ENCODE data around the gene NPBWR2. TPM values are rescaled to one million over a fixed set of nuclear protein-coding genes. Genes with fewer than 3 reads are reported as not detected.

NPBWR2 gene
- total RNA-seq, 1 donor from 2014 or later, result not detected

DNA sequence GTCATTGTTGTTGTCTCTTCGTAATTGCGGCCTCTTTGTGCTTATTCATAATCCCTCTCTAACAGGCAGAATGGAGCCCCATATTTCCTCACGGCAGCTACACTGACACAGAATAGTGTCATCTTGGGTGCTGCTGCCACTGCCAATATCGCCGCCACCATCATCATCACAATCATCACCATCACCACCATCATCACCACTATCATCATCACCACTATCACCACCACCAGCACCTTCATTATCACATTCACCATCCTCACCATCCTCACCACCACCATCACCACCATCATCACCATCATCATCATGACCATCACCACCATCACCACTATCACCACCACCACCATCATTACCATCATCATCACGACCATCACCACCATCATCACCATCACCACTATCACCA, 10.8 kb downstream of the NPBWR2 start:
- FAIRE-seq (no peak), DNase-seq (ENCODE audit: low read depth) (no peak)
- TF ChIP-seq, protein P1, sequence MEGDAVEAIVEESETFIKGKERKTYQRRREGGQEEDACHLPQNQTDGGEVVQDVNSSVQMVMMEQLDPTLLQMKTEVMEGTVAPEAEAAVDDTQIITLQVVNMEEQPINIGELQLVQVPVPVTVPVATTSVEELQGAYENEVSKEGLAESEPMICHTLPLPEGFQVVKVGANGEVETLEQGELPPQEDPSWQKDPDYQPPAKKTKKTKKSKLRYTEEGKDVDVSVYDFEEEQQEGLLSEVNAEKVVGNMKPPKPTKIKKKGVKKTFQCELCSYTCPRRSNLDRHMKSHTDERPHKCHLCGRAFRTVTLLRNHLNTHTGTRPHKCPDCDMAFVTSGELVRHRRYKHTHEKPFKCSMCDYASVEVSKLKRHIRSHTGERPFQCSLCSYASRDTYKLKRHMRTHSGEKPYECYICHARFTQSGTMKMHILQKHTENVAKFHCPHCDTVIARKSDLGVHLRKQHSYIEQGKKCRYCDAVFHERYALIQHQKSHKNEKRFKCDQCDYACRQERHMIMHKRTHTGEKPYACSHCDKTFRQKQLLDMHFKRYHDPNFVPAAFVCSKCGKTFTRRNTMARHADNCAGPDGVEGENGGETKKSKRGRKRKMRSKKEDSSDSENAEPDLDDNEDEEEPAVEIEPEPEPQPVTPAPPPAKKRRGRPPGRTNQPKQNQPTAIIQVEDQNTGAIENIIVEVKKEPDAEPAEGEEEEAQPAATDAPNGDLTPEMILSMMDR (IDR thresholded peaks at IDR 0.05; ENCODE audit: insufficient read depth, low read length, severe bottlenecking), result no peak
- no peak overlapping the region for H3K4me3 ChIP-seq (ENCODE audit: low read depth, low read length)
- H3K27me3 ChIP-seq (ENCODE audit: control insufficient read depth, insufficient read depth, low read length), result peaks cover 11% of the 10 kb centered on the region
- no peaks in the 10 kb centered on the region for H3K36me3 ChIP-seq (ENCODE audit: control insufficient read depth, insufficient read depth, low read length)

DNA sequence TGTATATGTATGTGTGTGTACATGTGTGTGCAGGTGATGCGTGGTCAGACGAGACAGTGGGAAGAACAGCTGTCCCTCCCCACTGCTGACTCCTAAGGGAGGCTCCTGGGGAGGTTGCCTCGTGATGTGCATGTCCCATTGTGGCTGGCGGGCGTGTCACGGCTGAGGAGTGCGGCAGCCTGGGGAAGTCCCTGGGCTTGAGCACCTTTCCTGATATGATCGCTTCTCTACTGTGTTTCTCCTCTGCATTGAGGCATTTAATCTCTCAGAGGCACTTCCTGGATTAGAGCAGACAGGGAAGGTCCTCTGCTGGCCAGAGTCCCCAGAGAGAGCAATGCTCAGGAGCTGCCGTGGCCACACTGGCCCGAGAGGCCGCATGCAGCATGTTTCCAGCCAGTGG, 11.4 kb downstream of the NPBWR2 start:
- no peak for DNase-seq (ENCODE audit: low read depth)
- Histone ChIP-seq H3K27me3 (ENCODE audit: control insufficient read depth, insufficient read depth, low read length) (peaks cover 7% of the 10 kb centered on the region), H3K4me3 (ENCODE audit: low read depth, low read length) (no peak overlapping the region), H3K36me3 (ENCODE audit: control insufficient read depth, insufficient read depth, low read length) (no peaks in the 10 kb centered on the region)
- FAIRE-seq, result no peak
- TF ChIP-seq, protein P1 (IDR thresholded peaks at IDR 0.05; ENCODE audit: insufficient read depth, low read length, severe bottlenecking), result no peak

DNA sequence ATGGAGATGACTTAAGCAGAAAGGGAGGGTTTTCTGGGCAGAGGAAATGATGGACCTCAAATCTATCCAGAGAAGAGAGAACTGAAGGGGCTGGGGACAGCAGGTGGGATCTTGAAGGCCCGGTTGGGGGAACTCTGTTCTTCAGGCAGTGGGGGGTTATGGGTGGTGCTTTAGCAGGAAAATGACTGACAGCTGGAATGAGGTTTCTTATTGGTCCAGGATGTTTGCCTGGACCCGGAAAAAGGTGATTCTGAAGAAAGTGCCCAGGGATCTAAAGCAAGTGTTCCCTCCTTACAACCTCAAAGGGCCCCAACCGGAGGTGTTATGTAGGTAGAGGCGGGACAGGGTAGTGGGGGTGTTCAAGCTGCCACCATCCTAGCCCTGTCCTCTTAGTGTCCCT, 11.9 kb downstream of the NPBWR2 start:
- no peaks in the 10 kb centered on the region for H3K36me3 ChIP-seq (ENCODE audit: control insufficient read depth, insufficient read depth, low read length)
- FAIRE-seq (no peak), DNase-seq (ENCODE audit: low read depth) (no peak)
- no peak overlapping the region for H3K4me3 ChIP-seq (ENCODE audit: low read depth, low read length)
- TF ChIP-seq, protein P1 (IDR thresholded peaks at IDR 0.05; ENCODE audit: insufficient read depth, low read length, severe bottlenecking), result no peak
- H3K27me3 ChIP-seq (ENCODE audit: control insufficient read depth, insufficient read depth, low read length), result peaks cover 2% of the 10 kb centered on the region

DNA sequence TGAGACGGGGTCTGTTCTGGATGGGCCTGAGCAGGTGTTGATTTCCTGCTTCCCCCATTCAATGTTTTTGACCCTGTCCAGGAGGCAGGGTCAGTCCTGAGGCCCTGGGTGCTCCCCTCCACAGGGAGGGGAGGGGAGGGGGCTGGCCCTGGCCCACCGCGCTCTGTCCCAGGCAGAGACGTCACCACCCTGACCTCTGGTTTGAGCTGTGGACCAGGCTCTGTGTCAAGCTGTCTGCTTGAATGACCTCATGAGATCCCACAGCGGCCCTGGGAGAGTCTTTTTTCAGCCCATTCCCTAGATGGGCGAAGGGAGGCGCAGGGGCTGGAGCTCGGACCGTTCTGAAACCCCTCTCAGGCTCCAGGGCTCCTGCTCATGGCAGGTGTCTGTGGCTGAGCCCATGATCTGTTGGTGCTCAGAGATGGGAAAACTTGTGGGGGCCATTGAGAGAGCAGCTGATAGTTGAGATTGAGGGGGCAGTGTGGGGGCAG, 14.3 kb downstream of the NPBWR2 start:
- no peaks in the 10 kb centered on the region for H3K36me3 ChIP-seq (ENCODE audit: control insufficient read depth, insufficient read depth, low read length)
- H3K4me3 ChIP-seq (ENCODE audit: low read depth, low read length), result no peak overlapping the region
- no peak for FAIRE-seq
- peaks cover 9% of the 10 kb centered on the region for H3K27me3 ChIP-seq (ENCODE audit: control insufficient read depth, insufficient read depth, low read length)
- TF ChIP-seq, protein P1 (IDR thresholded peaks at IDR 0.05; ENCODE audit: insufficient read depth, low read length, severe bottlenecking), result no peak
- no peak for DNase-seq (ENCODE audit: low read depth)

DNA sequence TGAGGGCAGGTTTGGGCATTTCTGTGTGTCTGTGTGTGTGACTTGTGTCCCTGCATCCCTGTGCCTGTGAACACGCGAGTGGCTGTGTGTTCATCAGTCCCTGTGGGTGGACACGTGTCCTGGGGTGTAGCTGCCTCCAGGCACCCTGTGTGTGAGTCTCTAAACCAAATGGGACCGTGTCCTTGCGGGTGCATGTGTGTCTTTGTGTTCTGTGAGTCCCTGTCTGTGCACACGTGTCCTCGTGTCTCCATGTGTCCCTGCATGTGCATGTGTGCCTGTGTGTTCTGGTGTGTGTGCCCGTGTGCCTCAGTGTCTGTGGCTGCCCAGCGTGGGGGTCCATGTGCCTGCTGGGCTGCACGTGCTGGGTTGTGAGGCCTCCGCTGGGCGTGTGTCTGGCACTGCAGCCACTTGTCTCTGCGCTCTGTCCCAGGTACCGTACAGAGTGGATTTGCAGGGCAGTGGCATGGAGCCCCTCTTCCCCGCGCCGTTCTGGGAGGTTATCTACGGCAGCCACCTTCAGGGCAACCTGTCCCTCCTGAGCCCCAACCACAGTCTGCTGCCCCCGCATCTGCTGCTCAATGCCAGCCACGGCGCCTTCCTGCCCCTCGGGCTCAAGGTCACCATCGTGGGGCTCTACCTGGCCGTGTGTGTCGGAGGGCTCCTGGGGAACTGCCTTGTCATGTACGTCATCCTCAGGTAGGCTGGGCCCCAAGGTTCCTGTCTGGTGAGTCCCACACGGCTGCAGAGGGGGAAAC, 14.9 kb downstream of the NPBWR2 start:
- Histone ChIP-seq H3K4me3 (ENCODE audit: low read depth, low read length) (no peak overlapping the region), H3K27me3 (ENCODE audit: control insufficient read depth, insufficient read depth, low read length) (peaks cover 9% of the 10 kb centered on the region)
- DNase-seq (ENCODE audit: low read depth), result no peak

More for the DNA sequence above, 14.9 kb downstream of the NPBWR2 start:
- H3K36me3 ChIP-seq (ENCODE audit: control insufficient read depth, insufficient read depth, low read length), result no peaks in the 10 kb centered on the region
- TF ChIP-seq, protein P1 (IDR thresholded peaks at IDR 0.05; ENCODE audit: insufficient read depth, low read length, severe bottlenecking), result no peak
- FAIRE-seq, result no peak

Measured in bronchial epithelial cell (primary cell).